Body of pancreas (tissue), 4 donors: ENCODE results near the gene PBX3.

Experiments
- POLR2A ChIP-seq, 3 donors: fragments of 450-650 bp; IDR thresholded peaks; one replicate each; pipeline ENCODE4 v1.6.1; 2016; ENCODE audit warnings: antibody characterized with exemption in 3 of 3, mild to moderate bottlenecking in 2 of 3
- TF ChIP-seq, protein P1 (sequence below), 7 experiments: fragments of 450-650 bp in 4 of 7; fragments of 200-600 bp in 3 of 7; sonication (generic) in 3 of 7; IDR thresholded peaks; one replicate each; pipeline ENCODE4 v1.5.1; 2016 to 2019; ENCODE audit warnings: antibody characterized with exemption in 7 of 7

DNA sequence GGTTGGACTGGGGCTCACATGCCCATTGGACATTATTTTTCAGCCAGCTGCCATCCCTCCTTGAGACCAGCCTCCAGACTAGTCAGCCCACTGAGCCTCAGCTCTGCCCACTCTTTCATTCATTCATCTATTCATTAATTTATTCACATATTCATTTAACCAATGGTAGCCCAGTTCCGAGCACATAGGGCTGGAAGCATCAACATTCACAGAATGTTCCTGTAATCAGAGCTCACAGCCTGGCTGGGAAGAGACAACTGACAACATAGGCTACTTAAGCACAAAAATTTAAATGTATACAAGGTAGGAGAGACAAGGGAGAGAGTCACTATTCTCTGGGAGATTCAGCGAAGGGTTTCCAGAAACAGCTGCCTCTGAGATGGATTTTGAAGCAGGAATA is 17.0 kb upstream of the PBX3 start:
- TF ChIP-seq, protein P1, sequence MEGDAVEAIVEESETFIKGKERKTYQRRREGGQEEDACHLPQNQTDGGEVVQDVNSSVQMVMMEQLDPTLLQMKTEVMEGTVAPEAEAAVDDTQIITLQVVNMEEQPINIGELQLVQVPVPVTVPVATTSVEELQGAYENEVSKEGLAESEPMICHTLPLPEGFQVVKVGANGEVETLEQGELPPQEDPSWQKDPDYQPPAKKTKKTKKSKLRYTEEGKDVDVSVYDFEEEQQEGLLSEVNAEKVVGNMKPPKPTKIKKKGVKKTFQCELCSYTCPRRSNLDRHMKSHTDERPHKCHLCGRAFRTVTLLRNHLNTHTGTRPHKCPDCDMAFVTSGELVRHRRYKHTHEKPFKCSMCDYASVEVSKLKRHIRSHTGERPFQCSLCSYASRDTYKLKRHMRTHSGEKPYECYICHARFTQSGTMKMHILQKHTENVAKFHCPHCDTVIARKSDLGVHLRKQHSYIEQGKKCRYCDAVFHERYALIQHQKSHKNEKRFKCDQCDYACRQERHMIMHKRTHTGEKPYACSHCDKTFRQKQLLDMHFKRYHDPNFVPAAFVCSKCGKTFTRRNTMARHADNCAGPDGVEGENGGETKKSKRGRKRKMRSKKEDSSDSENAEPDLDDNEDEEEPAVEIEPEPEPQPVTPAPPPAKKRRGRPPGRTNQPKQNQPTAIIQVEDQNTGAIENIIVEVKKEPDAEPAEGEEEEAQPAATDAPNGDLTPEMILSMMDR (IDR thresholded peaks at IDR 0.05): no peak
- no peak for TF ChIP-seq POLR2A (IDR thresholded peaks at IDR 0.05)
